Spleen (tissue), 7 donors: ENCODE results near the gene PTPRM.

Experiments used
- POLR2A ChIP-seq, 3 donors: fragments of 450-650 bp; IDR thresholded peaks; one replicate each; pipeline ENCODE4 v1.5.1; 2017; ENCODE audit warnings: antibody characterized with exemption in 3 of 3, mild to moderate bottlenecking in 1 of 3
- TF ChIP-seq, protein P1 (sequence below), 11 experiments: fragments of 200-600 bp in 7 of 11; fragments of 450-650 bp in 4 of 11; sonication (generic) in 4 of 11; IDR thresholded peaks in 8 of 11; conservative IDR thresholded peaks in 3 of 11; 1 replicate in 7 of 11; 2 replicates in 4 of 11; pipeline versions ENCODE4 v1.4.0 to v1.8.0; 2016 to 2021; ENCODE audit warnings: antibody characterized with exemption in 11 of 11, inconsistent platforms in 4 of 11, mild to moderate bottlenecking in 1 of 11
- donor health status: DM: no; HTN: no; CAD: no; lungs with moderate emphysema.
- donor health status: DM: no; HTN: no; CAD: no.
- donor health status: DM: no; HTN: no; CAD: no.

GRCh38 chr18:8081267-8081666 lies 514.2 kb downstream of the PTPRM start:
- TF ChIP-seq, protein P1, sequence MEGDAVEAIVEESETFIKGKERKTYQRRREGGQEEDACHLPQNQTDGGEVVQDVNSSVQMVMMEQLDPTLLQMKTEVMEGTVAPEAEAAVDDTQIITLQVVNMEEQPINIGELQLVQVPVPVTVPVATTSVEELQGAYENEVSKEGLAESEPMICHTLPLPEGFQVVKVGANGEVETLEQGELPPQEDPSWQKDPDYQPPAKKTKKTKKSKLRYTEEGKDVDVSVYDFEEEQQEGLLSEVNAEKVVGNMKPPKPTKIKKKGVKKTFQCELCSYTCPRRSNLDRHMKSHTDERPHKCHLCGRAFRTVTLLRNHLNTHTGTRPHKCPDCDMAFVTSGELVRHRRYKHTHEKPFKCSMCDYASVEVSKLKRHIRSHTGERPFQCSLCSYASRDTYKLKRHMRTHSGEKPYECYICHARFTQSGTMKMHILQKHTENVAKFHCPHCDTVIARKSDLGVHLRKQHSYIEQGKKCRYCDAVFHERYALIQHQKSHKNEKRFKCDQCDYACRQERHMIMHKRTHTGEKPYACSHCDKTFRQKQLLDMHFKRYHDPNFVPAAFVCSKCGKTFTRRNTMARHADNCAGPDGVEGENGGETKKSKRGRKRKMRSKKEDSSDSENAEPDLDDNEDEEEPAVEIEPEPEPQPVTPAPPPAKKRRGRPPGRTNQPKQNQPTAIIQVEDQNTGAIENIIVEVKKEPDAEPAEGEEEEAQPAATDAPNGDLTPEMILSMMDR (IDR thresholded peaks at IDR 0.05 in 8 of 11, conservative IDR thresholded peaks at IDR 0.05 in 3 of 11) = no peak
- TF ChIP-seq POLR2A (IDR thresholded peaks at IDR 0.05) = no peak
